MV-4-11 (cell line): Measurements from ENCODE around the gene CALN1.
"Not testable (repeated sequence)": the region's sequence is repeated elsewhere in the genome, so short reads cannot be mapped to it uniquely, and the experiment has no call there.

Experiments used
- DNase-seq: peaks from one replicate; lab custom pipeline; 2025; lab: John Stamatoyannopoulos, UW

Gene CALN1

GRCh38 chr7:72267291-72267800, 144.8 kb downstream of the CALN1 start:
- DNase-seq, result no peak

- DNase-seq, result no peak
These were observed 145.4 kb downstream of the CALN1 start for GRCh38 chr7:72266771-72267170.

- no peak for DNase-seq
These were observed 146.8 kb downstream of the CALN1 start for GRCh38 chr7:72265071-72265904.

- DNase-seq, result no peak
These were observed 151.7 kb downstream of the CALN1 start for GRCh38 chr7:72260406-72260805.

- DNase-seq, result no peak
These were observed 154.1 kb downstream of the CALN1 start for GRCh38 chr7:72258074-72258473.

- DNase-seq, result no peak
These were observed 157.7 kb downstream of the CALN1 start for GRCh38 chr7:72254455-72254854.

GRCh38 chr7:72249106-72249505, 163.0 kb downstream of the CALN1 start:
- no peak for DNase-seq

- DNase-seq, result no peak
These were observed 167.2 kb downstream of the CALN1 start for GRCh38 chr7:72244826-72245398.

- DNase-seq, result no peak
These were observed 168.8 kb downstream of the CALN1 start for GRCh38 chr7:72243329-72243728.

- DNase-seq, result no peak
These were observed 176.8 kb downstream of the CALN1 start for GRCh38 chr7:72235351-72235750.

- DNase-seq, result no peak
These were observed 178.1 kb downstream of the CALN1 start for GRCh38 chr7:72234086-72234485.

- no peak for DNase-seq
These were observed 181.9 kb downstream of the CALN1 start for GRCh38 chr7:72230281-72230680.

- no peak for DNase-seq
These were observed 188.8 kb downstream of the CALN1 start for GRCh38 chr7:72223351-72223750.

- DNase-seq, result no peak
These were observed 190.0 kb downstream of the CALN1 start for GRCh38 chr7:72222136-72222535.

GRCh38 chr7:72219500-72219899, 192.6 kb downstream of the CALN1 start:
- DNase-seq, result no peak

- no peak for DNase-seq
These were observed 195.0 kb downstream of the CALN1 start for GRCh38 chr7:72217151-72217550.

GRCh38 chr7:72213769-72214168, 198.4 kb downstream of the CALN1 start:
- no peak for DNase-seq

- no peak for DNase-seq
These were observed 199.1 kb downstream of the CALN1 start for GRCh38 chr7:72213081-72213480.

GRCh38 chr7:72211175-72211574, 201.0 kb downstream of the CALN1 start:
- no peak for DNase-seq

GRCh38 chr7:72209006-72209405, 203.1 kb downstream of the CALN1 start:
- not testable (repeated sequence) for DNase-seq

GRCh38 chr7:72196176-72196575, 216.0 kb downstream of the CALN1 start:
- DNase-seq, result no peak

GRCh38 chr7:72190919-72191318, 221.2 kb downstream of the CALN1 start:
- DNase-seq, result no peak

- no peak for DNase-seq
These were observed 222.0 kb downstream of the CALN1 start for GRCh38 chr7:72190146-72190545.

- DNase-seq, result no peak
These were observed 225.0 kb downstream of the CALN1 start for GRCh38 chr7:72187179-72187578.
